Mesenchymal stem cell (in vitro differentiated cells and primary cell): ENCODE measurements around the gene LRP1B.
A peak's percentile ranks its signal among the peaks of the same experiment; 100 is the strongest.

ENCODE experiments used
- DNase-seq: peaks from one replicate; pipeline ENCODE4 v3.0.0-alpha.2; 2013
- H2AFZ ChIP-seq: one replicate; pipeline ENCODE4 v1.6.1; 2013; ENCODE audit warnings: low read depth, mild to moderate bottlenecking, control low read depth, inconsistent platforms, low read length, moderate library complexity
- H2AK5ac ChIP-seq: 2 replicates; pipeline ENCODE4 v1.6.1; 2013; ENCODE audit warnings: low read length, moderate library complexity, mild to moderate bottlenecking, inconsistent platforms; ENCODE audit not compliant: severe bottlenecking
- H2BK120ac ChIP-seq: one replicate; pipeline ENCODE4 v1.6.1; 2013; ENCODE audit warnings: low read depth, mild to moderate bottlenecking, inconsistent platforms, low read length, moderate library complexity
- H2BK12ac ChIP-seq, 2 experiments: one replicate each; pipeline ENCODE4 v1.6.1; 2013; ENCODE audit warnings: inconsistent platforms in 2 of 2, low read length in 2 of 2, mild to moderate bottlenecking in 2 of 2, moderate library complexity in 2 of 2, control low read depth in 1 of 2
- H2BK15ac ChIP-seq: one replicate; pipeline ENCODE4 v1.6.1; 2013; ENCODE audit warnings: mild to moderate bottlenecking, low read depth, inconsistent platforms; ENCODE audit not compliant: poor library complexity, severe bottlenecking
- H2BK5ac ChIP-seq: 2 replicates; pipeline ENCODE4 v1.6.1; 2013; ENCODE audit warnings: low read depth, mild to moderate bottlenecking, low read length, control low read depth, inconsistent platforms; ENCODE audit not compliant: poor library complexity, severe bottlenecking
- H3K14ac ChIP-seq, 2 experiments: one replicate each; pipeline ENCODE4 v1.6.1; 2013; ENCODE audit warnings: inconsistent platforms in 2 of 2, low read length in 2 of 2, control low read depth in 1 of 2, mild to moderate bottlenecking in 1 of 2, moderate library complexity in 1 of 2
- H3K18ac ChIP-seq, 2 experiments: one replicate each; pipeline ENCODE4 v1.6.1; 2013; ENCODE audit warnings: inconsistent platforms in 2 of 2, low read length in 2 of 2, control low read depth in 1 of 2, low read depth in 1 of 2, mild to moderate bottlenecking in 1 of 2
- H3K23ac ChIP-seq, 2 experiments: one replicate each; pipeline ENCODE4 v1.6.1; 2013; ENCODE audit warnings: inconsistent platforms in 2 of 2, low read length in 2 of 2, mild to moderate bottlenecking in 2 of 2, moderate library complexity in 2 of 2, control low read depth in 1 of 2
- H3K27ac ChIP-seq: 2 replicates; pipeline ENCODE4 v1.5.1; 2013; ENCODE audit warnings: mild to moderate bottlenecking, moderate library complexity, low read length, control low read depth, inconsistent platforms; ENCODE audit not compliant: poor library complexity, severe bottlenecking
- H3K27me3 ChIP-seq, 2 experiments: 2 replicates each; pipeline versions ENCODE4 v1.6.1 to v1.7.0; 2013; ENCODE audit warnings: low read length in 2 of 2, mild to moderate bottlenecking in 2 of 2, moderate library complexity in 2 of 2, control low read depth in 1 of 2, inconsistent platforms in 1 of 2; ENCODE audit not compliant: control insufficient read depth in 1 of 2, insufficient read depth in 1 of 2
- H3K36me3 ChIP-seq, 2 experiments: 2 replicates each; pipeline versions ENCODE4 v1.6.1 to v1.7.0; 2013; ENCODE audit warnings: low read length in 2 of 2, control low read depth in 1 of 2, inconsistent platforms in 1 of 2, low read depth in 1 of 2, mild to moderate bottlenecking in 1 of 2; ENCODE audit not compliant: insufficient read depth in 2 of 2, control insufficient read depth in 1 of 2
- H3K4ac ChIP-seq, 2 experiments: one replicate each; pipeline ENCODE4 v1.6.1; 2013; ENCODE audit warnings: inconsistent platforms in 2 of 2, low read length in 2 of 2, mild to moderate bottlenecking in 2 of 2, moderate library complexity in 2 of 2, control low read depth in 1 of 2, low read depth in 1 of 2
- H3K4me1 ChIP-seq: 2 replicates; pipeline ENCODE4 v1.6.1; 2013; ENCODE audit warnings: low read depth, low read length, control low read depth; ENCODE audit not compliant: control insufficient read depth, insufficient read depth
- H3K4me2 ChIP-seq: 2 replicates; pipeline ENCODE4 v1.6.1; 2013; ENCODE audit warnings: low read length, mild to moderate bottlenecking, inconsistent platforms; ENCODE audit not compliant: poor library complexity, severe bottlenecking
- H3K4me3 ChIP-seq, 2 experiments: 2 replicates each; pipeline versions ENCODE4 v1.5.1 to v1.7.0; 2013; ENCODE audit warnings: low read length in 2 of 2, mild to moderate bottlenecking in 2 of 2, control low read depth in 1 of 2, low read depth in 1 of 2; ENCODE audit not compliant: insufficient read depth in 1 of 2
- H3K79me1 ChIP-seq: replicated peaks from 2 replicates; pipeline ENCODE4 v1.6.1; 2013; ENCODE audit warnings: mild to moderate bottlenecking, control low read depth, low read length, inconsistent platforms; ENCODE audit not compliant: poor library complexity, severe bottlenecking
- H3K9ac ChIP-seq: 2 replicates; pipeline ENCODE4 v1.7.0; 2013; ENCODE audit warnings: mild to moderate bottlenecking, low read length, moderate library complexity
- H3K9me3 ChIP-seq: 2 replicates; pipeline ENCODE4 v1.7.0; 2013; ENCODE audit warnings: mild to moderate bottlenecking, low read length; ENCODE audit not compliant: control insufficient read depth
- H4K8ac ChIP-seq: one replicate; pipeline ENCODE4 v1.6.1; 2013; ENCODE audit warnings: inconsistent platforms, mild to moderate bottlenecking, low read length, moderate library complexity
- H4K91ac ChIP-seq: one replicate; pipeline ENCODE4 v1.6.1; 2013; ENCODE audit warnings: mild to moderate bottlenecking, low read length, inconsistent platforms
- WGBS: methylation state at CpG from one replicate; pipeline ENCODE4 v1.1.7; 2013; ENCODE audit warnings: mixed read lengths; 5-methylcytosine and 5-hydroxymethylcytosine counted together

Gene LRP1B

DNA sequence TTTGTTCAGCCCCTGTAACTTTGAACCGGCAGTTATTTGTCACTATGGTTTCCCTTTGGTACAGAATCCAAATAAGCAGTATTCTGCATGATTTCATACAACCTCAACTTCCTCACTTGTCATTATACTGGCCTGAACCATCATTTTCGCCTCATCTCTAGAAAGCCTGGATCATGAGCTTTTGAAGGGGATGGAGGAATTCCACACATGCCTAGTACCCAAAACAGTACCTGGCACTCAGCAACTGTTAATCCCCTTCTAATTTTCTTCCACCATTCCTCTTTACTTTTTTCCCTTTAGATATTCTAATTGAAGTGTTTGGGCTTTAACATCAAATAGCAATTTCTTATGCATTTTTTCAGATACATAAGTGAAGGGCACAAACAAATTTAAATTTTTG lies 1776.3 kb downstream of the LRP1B start:
- no peak overlapping the region for H3K4me3 ChIP-seq
- no peak overlapping the region for H3K27ac ChIP-seq
- no peak overlapping the region for H4K91ac ChIP-seq
- H3K9me3 ChIP-seq = no peaks in the 10 kb centered on the region
- H3K18ac ChIP-seq = no peak overlapping the region
- H3K36me3 ChIP-seq = no peaks in the 10 kb centered on the region
- H2AK5ac ChIP-seq = no peak overlapping the region
- WGBS = 92% methylated on average over 2 of the region's 2 CpGs
- peak overlapping the region; percentile 34 for H2BK120ac ChIP-seq
- H4K8ac ChIP-seq = no peak overlapping the region
- no peaks in the 10 kb centered on the region for H3K79me1 ChIP-seq
- no peak overlapping the region for H3K4ac ChIP-seq
- H3K23ac ChIP-seq = no peak overlapping the region
- H3K27me3 ChIP-seq = no peaks in the 10 kb centered on the region
- DNase-seq = no peak
- no peak overlapping the region for H2BK5ac ChIP-seq
- no peak overlapping the region for H3K9ac ChIP-seq
- H3K4me2 ChIP-seq = no peak overlapping the region
- no peak overlapping the region for H2AFZ ChIP-seq
- H2BK12ac ChIP-seq = no peak overlapping the region
- no peak overlapping the region for H2BK15ac ChIP-seq
- H3K4me1 ChIP-seq = no peaks in the 10 kb centered on the region
- H3K14ac ChIP-seq = no peak overlapping the region

DNA sequence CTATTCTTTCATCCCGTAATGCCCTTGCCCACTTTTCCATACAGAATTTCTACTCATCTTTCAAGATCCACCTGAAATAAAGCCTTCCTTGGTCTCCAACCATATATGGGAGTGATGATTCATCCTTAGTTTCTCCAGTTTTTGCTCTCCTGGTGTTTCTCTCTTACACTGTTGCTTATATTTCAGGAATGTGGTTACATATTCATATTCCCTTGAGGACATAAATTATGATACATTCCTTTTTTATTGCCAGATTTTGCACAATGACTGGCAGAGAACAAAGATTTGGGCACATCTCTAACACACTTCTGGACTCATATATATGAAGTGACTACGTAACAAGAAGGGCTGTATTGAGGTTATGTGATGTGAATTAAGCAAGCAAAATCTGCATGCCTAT lies 1777.3 kb downstream of the LRP1B start:
- Histone ChIP-seq H3K4ac (no peak overlapping the region), H2BK12ac (no peak overlapping the region), H3K36me3 (no peaks in the 10 kb centered on the region), H2BK15ac (no peak overlapping the region), H3K23ac (no peak overlapping the region), H3K14ac (no peak overlapping the region), H3K79me1 (no peaks in the 10 kb centered on the region), H3K9ac (no peak overlapping the region), H3K27me3 (no peaks in the 10 kb centered on the region), H3K4me2 (no peak overlapping the region), H2BK120ac (no peak overlapping the region), H4K91ac (no peak overlapping the region), H2AK5ac (no peak overlapping the region), H2AFZ (no peak overlapping the region), H3K27ac (no peak overlapping the region), H3K18ac (no peak overlapping the region), H2BK5ac (no peak overlapping the region), H4K8ac (no peak overlapping the region), H3K4me1 (no peaks in the 10 kb centered on the region), H3K4me3 (no peak overlapping the region), H3K9me3 (no peaks in the 10 kb centered on the region)
- no peak for DNase-seq
- WGBS = 0% methylated on average over 1 of the region's 2 CpGs

DNA sequence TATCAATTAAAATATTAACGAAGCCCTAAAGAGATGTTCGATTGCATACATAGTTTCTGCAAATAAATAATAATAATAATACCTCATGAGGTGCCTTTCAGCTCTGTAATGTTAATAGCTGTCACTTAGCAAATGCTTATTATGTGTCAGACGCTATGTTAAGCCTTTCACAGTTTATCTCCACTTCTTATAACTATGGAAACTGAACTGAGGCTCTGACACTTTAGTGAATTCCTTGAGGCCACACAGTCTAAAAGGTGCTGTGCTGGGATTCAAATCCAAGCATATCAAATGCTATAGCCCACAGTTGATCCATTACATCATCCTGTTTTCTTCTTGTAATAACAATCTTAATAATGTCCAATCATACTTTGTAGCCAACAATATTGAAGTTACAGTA lies 1779.1 kb downstream of the LRP1B start:
- no peak overlapping the region for H2AFZ ChIP-seq
- H3K18ac ChIP-seq = no peak overlapping the region
- no peaks in the 10 kb centered on the region for H3K79me1 ChIP-seq
- no peak overlapping the region for H4K91ac ChIP-seq
- H3K4me2 ChIP-seq = no peak overlapping the region
- DNase-seq = no peak
- H2AK5ac ChIP-seq = no peak overlapping the region
- no peaks in the 10 kb centered on the region for H3K27me3 ChIP-seq
- H2BK120ac ChIP-seq = no peak overlapping the region
- H3K9me3 ChIP-seq = no peaks in the 10 kb centered on the region
- H3K36me3 ChIP-seq = no peaks in the 10 kb centered on the region
- WGBS = 100% methylated on average over 1 of the region's 3 CpGs
- no peak overlapping the region for H4K8ac ChIP-seq
- no peak overlapping the region for H2BK15ac ChIP-seq
- no peak overlapping the region for H3K27ac ChIP-seq
- H3K4me1 ChIP-seq = no peaks in the 10 kb centered on the region
- no peak overlapping the region for H2BK12ac ChIP-seq
- H3K23ac ChIP-seq = no peak overlapping the region
- H2BK5ac ChIP-seq = no peak overlapping the region
- no peak overlapping the region for H3K14ac ChIP-seq
- H3K4ac ChIP-seq = no peak overlapping the region
- no peak overlapping the region for H3K4me3 ChIP-seq
- no peak overlapping the region for H3K9ac ChIP-seq

- H3K27me3 ChIP-seq = no peaks in the 10 kb centered on the region
- no peak overlapping the region for H3K4me3 ChIP-seq
- no peak overlapping the region for H3K18ac ChIP-seq
- no peak overlapping the region for H2BK12ac ChIP-seq
- no peak overlapping the region for H3K9ac ChIP-seq
- no peak overlapping the region for H4K8ac ChIP-seq
- no peak overlapping the region for H3K4ac ChIP-seq
- no peak overlapping the region for H3K23ac ChIP-seq
- no peak overlapping the region for H2BK120ac ChIP-seq
- no peak overlapping the region for H3K14ac ChIP-seq
- no peak overlapping the region for H2AK5ac ChIP-seq
- no peaks in the 10 kb centered on the region for H3K36me3 ChIP-seq
- no peak overlapping the region for H2BK15ac ChIP-seq
- H3K4me1 ChIP-seq = no peaks in the 10 kb centered on the region
- H2BK5ac ChIP-seq = no peak overlapping the region
- H3K9me3 ChIP-seq = no peaks in the 10 kb centered on the region
- no peak overlapping the region for H4K91ac ChIP-seq
- DNase-seq = no peak
- no peaks in the 10 kb centered on the region for H3K79me1 ChIP-seq
- H2AFZ ChIP-seq = no peak overlapping the region
- no peak overlapping the region for H3K4me2 ChIP-seq
- no peak overlapping the region for H3K27ac ChIP-seq
- no CpG with 5 or more reads among the region's 3 CpGs for WGBS
Observed at GRCh38 chr2:140349695-140350094, 1781.1 kb downstream of the LRP1B start.
